ENCODE measurements around the gene EDAR. TPM values are rescaled to one million over a fixed set of nuclear protein-coding genes. Genes with fewer than 3 reads are reported as not detected.

EDAR gene
- total RNA-seq, 6 experiments from 2014 or later, result 0.06 to 1.6 (median 0.28) TPM

DNA sequence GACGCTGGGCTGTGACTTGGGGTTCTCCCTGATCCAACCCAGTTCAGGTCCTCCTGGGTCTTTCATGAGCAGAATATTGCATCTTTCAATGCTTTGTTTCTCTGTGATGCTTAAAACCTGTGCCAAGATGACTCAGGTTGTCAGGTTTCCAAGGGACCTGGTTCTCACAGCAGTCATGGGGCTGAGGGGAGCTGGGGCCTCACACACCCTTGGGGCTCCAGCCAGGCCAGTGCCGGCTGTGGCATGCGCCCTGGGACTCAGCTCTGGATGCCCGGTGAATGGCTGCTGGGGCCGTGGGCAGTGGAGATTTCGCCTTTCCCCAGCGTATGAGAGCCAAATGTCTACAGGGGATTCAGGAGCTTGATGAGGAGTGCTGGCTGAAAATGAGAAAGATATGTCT, 29.6 kb downstream of the EDAR start:
- ATAC-seq (no peak), DNase-seq (no peak)
- Histone ChIP-seq H3K27ac (no peak overlapping the region), H3K4me3 (no peak overlapping the region), H3K27me3 (no peaks in the 10 kb centered on the region), H3K9me3 (no peaks in the 10 kb centered on the region), H3K4me1 (peaks cover 0 to 7% (median 0%) of the 10 kb centered on the region in 4 donors), H3K36me3 (no peaks in the 10 kb centered on the region)
- no peak for TF ChIP-seq CTCF (IDR thresholded peaks at IDR 0.05)
- no peak for TF ChIP-seq POLR2A (IDR thresholded peaks at IDR 0.05)
- 100% methylated on average over 1 of the region's 7 CpGs for WGBS (ENCODE audit: insufficient coverage, low coverage, low lambda C conversion rate, missing lambda C conversion rate)
- intact Hi-C loops (cut with DNase I), result no loop called here

DNA sequence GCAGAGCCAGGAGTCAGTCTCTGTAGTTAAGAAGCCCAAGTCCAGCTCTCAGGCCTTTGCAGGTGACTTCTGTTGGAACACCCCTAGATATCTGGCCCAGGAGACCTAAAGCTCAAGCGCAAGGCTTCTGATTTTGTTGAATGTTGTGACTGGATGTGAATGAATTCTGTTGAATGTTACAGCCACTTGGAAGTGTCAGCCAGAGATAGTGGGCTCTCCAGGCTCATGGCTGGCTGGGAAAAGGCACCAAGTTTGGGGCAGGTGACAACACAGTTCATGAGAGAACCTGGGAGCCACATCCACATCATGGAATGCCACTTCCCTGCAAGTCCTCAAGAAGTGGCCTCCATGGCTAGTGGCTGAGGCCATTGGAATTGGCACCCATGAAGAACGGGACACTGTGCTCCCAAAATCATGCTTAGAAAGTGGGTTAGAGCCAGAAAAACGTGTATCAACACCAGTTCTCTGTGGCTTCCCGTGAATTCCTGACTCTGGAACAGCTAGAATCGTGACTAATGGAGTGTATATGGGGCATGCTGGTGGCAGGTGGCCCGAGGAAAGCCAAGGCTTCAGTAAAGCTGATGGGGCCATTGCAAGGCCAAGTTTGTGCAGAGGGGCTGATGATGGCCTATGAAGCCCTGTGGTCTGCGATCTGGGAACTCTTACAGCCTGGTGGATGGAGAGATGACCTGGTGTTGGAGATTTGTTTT, 30.2 kb downstream of the EDAR start:
- DNase-seq (no peak), ATAC-seq (no peak)
- intact Hi-C loops (cut with DNase I), result no loop called here
- H3K36me3 ChIP-seq, result no peaks in the 10 kb centered on the region
- no peak overlapping the region for H3K4me3 ChIP-seq
- H3K4me1 ChIP-seq, result peaks cover 0 to 7% (median 0%) of the 10 kb centered on the region in 4 donors
- no peaks in the 10 kb centered on the region for H3K27me3 ChIP-seq
- H3K9me3 ChIP-seq, result no peaks in the 10 kb centered on the region
- no peak for TF ChIP-seq CTCF (IDR thresholded peaks at IDR 0.05)
- TF ChIP-seq POLR2A (IDR thresholded peaks at IDR 0.05), result no peak
- WGBS (ENCODE audit: insufficient coverage, low coverage, low lambda C conversion rate, missing lambda C conversion rate), result 94% methylated on average over 4 of the region's 7 CpGs
- no peak overlapping the region for H3K27ac ChIP-seq

DNA sequence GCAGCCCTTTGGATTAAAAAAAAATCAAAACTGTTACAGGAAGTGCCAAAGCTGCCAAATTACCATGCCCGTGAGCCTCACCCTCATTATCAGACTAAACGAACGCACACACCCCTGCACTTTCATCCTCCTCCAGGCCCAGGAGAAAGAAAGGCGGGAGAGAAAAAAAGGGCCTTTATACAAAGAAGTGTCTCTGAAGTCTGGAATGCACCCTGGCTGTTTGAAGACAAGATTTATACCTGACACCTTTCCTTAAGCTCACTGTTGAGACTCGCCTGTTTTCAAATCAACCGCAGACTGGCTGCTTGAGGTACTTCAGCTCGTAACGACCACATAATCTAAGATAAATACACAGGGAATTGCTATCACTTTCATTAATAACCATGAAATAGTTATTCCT, 31.0 kb downstream of the EDAR start:
- intact Hi-C loops (cut with DNase I), result no loop called here
- H3K36me3 ChIP-seq, result no peaks in the 10 kb centered on the region
- no peak overlapping the region for H3K4me3 ChIP-seq
- no peaks in the 10 kb centered on the region for H3K9me3 ChIP-seq
- H3K27me3 ChIP-seq, result no peaks in the 10 kb centered on the region
- DNase-seq (no peak), ATAC-seq (no peak)
- H3K4me1 ChIP-seq, result peaks cover 0 to 7% (median 0%) of the 10 kb centered on the region in 4 donors
- WGBS (ENCODE audit: insufficient coverage, low coverage, low lambda C conversion rate, missing lambda C conversion rate), result 81% methylated on average over 8 of the region's 8 CpGs
- TF ChIP-seq CTCF (IDR thresholded peaks at IDR 0.05), result no peak
- TF ChIP-seq POLR2A (IDR thresholded peaks at IDR 0.05), result no peak
- no peak overlapping the region for H3K27ac ChIP-seq

DNA sequence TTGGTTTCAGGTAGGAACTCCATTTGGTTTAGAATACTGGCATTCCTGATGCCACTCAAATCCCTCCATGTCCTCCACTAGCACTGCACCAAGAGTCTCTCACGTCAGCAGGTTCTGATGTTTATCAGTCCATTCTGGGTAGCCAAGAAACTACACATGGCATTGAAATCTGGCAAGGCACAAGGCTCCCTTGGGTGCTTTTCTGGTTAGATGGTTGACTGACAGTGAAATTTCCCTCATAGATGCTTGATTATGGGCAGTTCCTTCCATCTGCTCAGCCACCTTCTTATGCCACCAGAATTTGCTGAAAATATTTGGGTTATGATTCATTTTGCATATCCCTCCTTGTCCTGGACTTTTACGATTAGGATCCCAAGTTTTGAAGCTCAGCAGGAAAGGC, 32.6 kb downstream of the EDAR start:
- Histone ChIP-seq H3K9me3 (no peaks in the 10 kb centered on the region), H3K4me1 (peaks cover 0 to 7% (median 0%) of the 10 kb centered on the region in 4 donors), H3K36me3 (no peaks in the 10 kb centered on the region), H3K27ac (no peak overlapping the region), H3K4me3 (no peak overlapping the region), H3K27me3 (no peaks in the 10 kb centered on the region)
- 46% methylated on average over 1 of the region's 2 CpGs for WGBS (ENCODE audit: insufficient coverage, low coverage, low lambda C conversion rate, missing lambda C conversion rate)
- ATAC-seq, result no peak
- intact Hi-C loops (cut with DNase I), result no loop called here
- DNase-seq, result no peak
- TF ChIP-seq CTCF (IDR thresholded peaks at IDR 0.05) (no peak), POLR2A (IDR thresholded peaks at IDR 0.05) (no peak)
